ENCODE measurements around the gene POP4.

- TF ChIP-seq CTCF (IDR thresholded peaks at IDR 0.05; ENCODE audit: low read length): no peak
- TF ChIP-seq EZH2phosphoT487 (IDR thresholded peaks at IDR 0.05; ENCODE audit: low read length): no peak
- no peak for TF ChIP-seq EZH2 (optimal IDR thresholded peaks at IDR 0.05; ENCODE audit: low read depth, low read length)
Measured at GRCh38 chr19:29579308-29579910, 26.7 kb upstream of the POP4 start.

Measured in MM.1S (cell line).